Measurements from ENCODE around the gene RSF1.
"Not testable (repeated sequence)": the region's sequence is repeated elsewhere in the genome, so short reads cannot be mapped to it uniquely, and the experiment has no call there.

RSF1 gene

DNA sequence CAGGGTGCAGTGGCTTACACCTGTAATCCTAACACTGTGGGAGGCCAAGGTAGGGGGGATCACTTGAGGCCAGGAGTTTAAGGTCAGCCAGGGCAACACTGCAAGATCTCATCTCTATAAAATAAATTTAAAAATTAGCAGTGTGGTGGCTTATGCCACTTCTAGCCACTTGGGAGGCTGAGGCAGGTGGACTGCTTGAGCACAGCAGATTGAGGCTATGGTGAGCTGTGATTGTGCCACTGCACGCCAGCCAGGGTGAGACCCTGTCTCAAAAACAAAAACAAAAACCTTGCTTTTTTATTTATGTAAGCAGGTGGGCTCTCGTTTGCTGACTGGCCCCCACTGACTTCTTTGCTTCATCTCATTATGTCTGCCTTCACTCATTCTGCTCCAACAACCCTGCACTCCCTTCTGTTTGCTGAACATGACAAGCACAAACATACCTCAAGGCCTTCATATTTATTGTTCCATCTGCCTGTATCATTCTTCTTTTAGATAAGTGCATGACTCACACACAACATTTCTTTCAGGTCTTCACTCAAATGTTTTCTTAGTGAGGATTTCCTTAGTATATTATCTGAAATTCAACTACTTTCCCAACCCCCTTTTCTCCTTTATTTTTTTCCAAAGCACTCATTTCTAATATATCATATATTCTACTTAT is 150.5 kb downstream of the RSF1 start:
- FAIRE-seq = peak; percentile 82

DNA sequence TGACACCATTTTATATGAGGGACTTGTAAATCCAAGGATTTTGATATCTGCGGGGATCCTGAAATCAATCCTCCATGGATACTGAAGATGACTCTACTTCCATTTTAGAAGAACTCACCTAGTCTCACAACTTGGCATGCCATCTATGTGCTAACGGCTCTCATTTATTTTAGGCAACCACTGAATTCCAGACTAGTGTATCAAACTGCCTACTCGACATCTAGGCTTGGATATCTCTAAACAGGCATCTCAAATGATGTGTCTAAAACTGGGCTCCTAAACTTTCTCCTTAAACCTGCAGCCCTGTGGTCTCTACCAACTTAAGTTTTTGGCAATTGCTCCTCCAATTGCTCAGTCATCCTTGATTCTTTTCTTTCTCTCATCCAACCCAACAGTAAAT is 151.8 kb downstream of the RSF1 start:
- no peak for FAIRE-seq

DNA sequence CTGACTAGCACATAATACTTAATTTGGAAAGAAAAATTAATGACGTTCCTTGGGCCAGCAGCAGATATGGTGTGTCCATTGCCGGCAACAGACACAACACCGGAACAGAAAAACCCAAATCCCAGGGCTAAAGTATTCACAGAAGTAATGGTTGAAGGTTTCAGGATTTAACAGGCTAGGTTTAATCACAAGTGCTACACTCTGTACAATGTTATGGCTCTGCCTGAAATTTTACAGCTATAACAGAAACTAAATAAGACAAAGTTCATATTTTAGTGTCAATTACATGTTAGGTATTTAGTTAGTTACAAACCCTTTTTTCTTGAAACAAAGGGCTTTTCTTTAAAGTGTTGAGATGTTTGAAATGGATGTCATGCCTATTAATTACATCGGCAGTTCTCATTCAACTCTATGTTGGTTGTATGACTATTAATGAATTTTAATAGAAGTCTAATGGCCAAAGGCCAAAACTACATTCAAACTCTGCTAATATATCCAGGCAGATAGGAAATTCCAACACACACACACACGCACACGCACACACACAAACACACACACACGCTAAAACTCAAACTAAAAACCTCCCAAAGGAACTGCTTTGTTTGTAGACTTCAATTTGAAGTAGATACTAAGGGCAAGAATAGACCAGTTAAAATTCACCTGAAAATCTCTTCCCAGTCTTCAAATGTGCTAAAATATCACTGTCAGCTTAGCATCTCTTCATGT is 155.1 kb downstream of the RSF1 start:
- FAIRE-seq = no peak

DNA sequence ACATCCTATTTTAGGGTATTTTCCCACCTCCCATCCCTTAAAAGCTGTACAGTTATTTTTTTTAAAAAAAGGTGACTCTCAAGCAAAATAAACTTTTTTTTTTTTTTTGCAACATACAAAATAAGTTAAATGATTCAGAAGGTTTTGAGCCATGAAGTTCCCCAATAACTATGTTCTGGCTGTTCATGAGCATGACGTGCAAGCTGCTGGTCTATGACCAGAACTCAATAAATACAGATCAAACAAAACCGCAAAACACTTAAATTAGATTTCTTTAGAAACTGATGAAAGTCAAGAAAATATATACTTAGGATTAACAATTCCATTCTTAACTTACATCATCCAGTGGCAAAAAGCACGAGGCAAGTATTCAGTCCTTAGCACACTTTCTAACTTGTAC is 158.9 kb downstream of the RSF1 start:
- no peak for FAIRE-seq

DNA sequence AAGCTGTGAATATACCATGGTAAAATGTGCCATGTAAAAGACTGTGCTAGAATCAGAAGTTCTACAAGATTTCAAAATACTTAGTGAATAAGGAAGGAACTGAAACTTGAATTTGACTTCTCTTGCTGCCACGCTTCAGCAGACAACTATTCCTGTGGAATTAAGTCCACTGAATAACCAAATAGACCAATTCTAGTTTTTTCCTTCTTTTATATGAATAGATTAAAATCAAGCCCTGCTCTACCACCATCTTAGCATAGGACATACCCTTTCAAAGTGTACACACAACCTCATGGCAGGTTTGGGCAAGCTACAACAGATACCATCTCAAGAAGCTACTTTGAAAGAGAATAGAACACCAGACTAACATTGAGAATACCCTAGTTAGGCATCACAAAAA is 159.6 kb downstream of the RSF1 start:
- FAIRE-seq = no peak

DNA sequence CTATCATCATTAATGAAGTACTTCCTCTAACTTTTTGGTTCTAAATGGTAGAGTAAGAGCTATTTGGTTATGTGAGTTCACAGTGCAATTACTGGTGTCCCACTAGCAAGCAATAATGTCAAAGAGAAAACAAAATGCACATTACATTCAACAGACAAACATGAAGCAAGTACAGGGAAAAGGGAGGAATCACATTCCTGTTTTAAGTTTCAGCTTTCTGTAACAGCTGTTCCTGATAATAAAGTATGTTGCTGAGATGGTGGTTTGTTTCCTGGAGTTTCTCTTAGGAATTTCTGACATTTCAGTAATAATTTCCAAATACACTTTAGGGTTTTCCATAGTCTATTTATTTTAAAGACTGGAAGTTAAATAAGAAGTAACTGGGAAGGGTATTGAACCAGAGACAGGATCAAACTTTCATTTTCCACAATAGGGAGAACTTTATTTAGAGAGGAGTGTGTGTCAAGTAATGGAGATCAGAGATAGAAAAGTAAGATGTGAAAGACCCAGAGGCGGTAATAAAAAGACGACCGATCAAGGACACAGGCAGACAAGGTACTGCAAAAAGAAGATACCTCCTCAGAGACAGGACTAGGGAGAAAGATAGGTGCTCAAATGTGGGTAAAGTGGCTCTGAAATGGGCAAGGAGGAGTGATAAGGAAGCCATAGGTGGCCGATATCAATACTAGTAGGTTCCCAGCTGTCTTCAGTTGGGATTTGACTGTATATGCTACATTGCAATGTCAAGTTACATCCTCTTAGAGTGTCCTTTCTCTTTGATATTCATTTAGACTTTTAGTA is 162.1 kb downstream of the RSF1 start:
- FAIRE-seq = no peak

DNA sequence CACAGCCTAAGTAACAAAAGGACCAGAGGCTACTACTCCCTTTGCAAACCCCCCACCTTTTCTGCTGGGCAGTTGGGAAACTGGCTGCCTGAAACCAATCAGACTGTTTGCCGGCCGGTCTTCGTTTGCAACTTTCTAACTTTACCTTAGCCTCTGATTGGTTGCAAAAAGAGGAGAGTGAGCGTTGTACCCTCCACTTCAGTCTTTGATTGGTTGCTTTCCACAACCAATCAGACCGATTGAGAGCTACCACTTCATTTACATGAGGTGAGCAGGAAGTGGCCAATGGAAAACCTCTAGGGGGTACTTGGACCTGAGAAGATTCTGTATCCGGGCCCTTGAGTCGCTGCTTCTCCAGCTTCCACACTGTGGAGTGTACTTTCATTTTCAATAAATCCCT is 164.2 kb downstream of the RSF1 start:
- FAIRE-seq = no peak

DNA sequence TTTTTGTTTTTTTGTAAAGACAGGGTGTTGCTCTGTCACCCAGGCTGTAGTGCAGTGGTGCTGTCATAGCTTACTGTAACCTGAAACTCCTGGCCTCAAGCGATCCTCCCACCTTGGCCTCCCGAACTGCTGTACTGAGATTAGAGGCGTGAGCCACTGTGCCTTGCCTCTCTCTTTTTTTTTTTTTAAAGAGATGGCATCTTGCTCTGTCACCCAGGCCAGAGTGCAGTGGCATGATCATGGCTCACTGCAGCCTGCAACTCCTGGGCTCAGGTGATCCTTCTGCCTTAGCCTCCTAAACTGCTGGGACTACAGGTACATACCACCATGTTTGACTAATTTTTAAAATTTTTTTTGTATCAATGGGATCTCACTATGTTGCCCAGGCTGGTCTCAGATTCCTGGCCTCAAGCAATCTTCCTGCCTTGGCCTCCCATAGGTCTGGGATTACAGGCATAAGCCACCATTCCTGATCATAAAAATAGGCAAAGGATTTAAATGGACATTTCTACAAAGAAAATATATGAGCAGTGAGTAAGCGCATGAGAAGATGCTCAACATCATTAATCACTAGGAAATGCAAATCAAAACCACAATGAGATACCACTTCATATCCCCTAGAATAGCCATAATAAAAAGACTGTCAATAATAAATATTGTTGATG is 165.6 kb downstream of the RSF1 start:
- FAIRE-seq = no peak

DNA sequence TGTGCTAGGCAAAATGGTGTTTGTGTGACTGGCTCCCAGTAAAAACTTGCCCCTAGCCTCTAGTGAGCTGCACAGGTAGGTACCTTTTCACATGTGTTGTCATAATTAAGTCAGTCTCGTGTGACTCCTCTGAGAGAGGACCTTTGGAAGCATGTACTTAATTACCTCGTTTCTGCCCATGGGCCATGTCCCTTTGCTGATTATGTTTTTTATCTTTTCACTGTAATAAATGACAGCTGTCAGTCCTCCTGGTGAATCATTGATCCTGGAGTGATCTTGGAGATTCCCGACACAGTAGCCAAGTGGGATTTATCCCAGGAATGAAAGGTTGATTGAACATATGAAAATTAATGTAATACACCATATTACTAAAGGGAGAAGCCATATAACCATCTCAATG is 170.4 kb downstream of the RSF1 start:
- FAIRE-seq = no peak

DNA sequence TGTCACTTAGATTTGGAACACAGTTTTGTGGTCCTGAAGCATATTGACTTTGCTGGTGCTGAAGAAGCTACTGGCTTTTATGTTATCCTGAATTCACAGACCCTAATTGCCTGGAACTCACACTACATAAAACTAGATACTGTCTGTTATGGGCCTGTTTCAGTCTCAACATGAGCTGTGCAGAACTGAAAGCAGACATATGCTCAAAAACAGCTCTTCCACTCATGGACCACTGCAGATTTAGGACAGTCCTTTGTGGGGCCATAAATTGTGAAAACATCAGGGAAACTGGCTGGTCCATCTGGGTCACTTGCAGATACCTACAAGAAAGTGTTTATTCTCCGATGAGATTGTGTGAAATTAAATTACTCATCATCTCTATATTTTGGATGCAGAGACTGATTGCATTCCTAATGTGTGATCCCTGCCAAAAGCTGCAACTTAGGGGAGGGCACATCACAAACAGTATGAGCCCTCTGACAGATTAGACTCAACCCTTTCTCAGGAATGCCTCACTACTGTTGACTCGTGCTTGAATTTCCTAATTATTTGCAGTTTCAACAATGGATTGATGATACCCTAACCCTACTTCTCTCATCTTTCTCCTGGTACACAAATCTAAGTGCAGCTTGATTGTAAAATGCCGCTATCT is 172.7 kb downstream of the RSF1 start:
- no peak for FAIRE-seq

DNA sequence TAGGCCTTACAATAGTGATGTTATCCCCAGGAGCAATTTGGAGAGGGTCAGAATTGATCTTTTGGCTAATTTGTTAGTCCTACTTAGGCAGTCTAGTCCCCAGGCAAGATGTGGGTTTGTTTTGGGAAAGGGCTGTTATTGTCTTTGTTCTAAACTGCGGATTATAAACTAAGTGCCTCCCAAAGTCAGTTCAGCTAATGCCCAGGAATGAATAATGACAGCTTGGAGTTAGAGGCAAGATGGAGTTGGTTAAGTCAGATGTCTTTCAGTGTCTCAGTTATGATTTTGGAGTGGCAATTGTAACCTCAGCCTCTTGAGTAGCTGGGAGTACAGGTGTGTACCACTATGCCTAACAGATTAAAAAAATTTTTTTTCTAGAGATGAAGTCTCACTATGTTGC is 175.6 kb downstream of the RSF1 start:
- no peak for FAIRE-seq

DNA sequence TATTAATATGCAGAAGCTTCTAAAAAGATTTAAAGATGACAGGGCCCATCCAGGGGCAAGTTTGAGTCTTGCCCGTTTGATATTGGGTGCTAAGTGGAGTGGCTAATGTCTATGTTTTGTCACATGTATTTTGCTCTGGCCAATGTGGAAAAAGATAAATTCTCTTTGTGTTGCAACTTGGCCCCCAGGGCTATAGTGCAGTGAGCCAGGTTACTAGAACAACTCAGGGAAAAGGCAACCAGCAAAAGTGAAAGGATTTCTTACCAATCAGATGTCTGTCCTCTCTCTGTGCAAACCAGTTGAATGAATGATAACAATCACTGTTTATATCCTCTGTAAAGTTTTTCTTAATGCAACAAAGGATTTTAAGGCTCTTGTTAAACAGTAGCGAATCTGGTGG is 178.3 kb downstream of the RSF1 start:
- no peak for FAIRE-seq

DNA sequence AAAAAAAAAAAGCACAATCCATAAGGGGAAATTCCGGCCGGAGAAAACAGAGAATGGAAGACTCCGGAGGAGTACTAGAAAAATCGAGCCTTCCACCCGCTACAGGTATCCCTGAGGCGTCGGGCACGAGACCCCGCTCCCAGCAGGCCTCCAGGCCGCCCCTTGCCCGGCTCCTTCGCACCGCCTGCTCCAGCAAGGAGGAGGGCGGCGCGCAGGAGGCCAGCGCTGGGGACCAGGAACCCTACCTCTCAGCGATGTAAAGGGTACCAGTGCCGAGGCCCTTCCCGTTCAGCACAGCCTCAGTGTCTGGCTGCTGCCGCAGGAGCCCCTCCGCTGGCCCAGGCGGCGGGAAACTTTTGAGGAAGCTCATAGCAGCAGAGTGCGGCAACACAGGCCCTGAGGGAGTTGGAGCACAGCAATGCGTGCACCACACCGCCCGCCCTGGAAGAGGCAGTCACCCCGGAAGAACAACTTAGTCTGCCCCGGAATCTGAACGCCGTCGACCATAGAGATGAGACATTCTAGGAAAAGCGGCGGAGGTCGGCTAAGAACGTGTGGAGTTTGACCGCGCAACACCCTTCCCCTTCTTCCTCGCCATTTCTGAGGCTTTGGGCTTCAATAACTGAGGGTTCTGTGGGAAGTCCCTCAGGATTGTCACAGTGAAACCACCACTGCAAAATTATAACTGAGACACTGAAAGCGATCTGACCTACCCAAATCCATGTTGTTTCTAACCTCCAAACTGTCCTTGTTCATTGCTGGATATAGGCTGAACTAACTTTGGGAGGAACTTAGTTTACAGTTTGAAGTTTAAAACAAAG is 183.0 kb downstream of the RSF1 start, which contains the start of gene CLNS1A:
TSS of gene CLNS1A (minus strand) at position 450 of the 821 bp plus-strand sequence. CDS start at position 370, 80 bp downstream.
- FAIRE-seq = peak; percentile 72

DNA sequence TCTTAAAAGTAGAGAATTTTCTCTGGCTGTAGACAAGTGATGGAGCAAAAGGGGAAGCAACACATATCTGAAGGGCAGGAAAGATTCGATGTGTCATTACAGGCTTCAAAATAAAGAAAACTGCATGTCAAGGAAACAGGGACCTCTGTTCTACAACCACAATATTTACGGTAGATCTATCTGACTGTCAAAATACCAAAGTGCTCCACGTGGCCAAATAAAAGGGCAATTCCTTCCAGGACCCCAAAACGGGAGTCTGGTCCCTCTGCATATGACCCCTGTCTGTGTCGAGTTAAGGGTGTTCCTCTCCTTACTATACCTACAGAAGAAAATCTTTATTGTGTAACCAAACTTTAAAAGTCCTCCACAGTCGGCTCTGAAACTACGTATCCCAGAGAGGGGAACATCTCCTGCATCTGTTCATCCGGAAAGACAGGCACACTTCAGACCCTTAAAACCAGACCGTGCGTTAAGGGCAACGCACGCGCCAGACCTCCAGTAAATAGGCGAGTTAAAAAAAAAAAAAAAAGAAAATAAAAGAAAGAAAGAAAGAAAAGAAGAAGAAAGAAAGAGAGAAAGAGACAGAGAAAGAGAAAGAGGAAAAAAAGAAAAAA is 183.7 kb downstream of the RSF1 start:
- no peak for FAIRE-seq

DNA sequence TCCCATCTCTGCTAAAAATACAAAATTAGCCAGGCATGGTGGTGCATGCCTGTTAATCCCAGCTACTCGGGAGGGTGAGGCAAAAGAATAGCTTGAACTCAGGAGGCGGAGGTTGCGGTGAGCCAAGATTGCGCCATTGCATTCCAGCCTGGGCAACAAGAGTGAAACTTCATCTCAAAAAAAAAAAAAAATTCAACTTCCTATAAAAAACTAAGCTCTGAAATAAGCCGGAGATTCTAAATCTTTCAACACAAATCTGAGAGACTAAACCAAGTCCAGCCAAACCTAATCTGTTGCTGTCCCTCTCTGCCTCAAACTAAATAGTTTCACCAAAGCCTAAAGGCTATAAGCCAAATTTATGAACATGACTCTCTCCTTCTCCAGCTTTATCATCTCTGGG is 186.6 kb downstream of the RSF1 start:
- not testable (repeated sequence) for FAIRE-seq

DNA sequence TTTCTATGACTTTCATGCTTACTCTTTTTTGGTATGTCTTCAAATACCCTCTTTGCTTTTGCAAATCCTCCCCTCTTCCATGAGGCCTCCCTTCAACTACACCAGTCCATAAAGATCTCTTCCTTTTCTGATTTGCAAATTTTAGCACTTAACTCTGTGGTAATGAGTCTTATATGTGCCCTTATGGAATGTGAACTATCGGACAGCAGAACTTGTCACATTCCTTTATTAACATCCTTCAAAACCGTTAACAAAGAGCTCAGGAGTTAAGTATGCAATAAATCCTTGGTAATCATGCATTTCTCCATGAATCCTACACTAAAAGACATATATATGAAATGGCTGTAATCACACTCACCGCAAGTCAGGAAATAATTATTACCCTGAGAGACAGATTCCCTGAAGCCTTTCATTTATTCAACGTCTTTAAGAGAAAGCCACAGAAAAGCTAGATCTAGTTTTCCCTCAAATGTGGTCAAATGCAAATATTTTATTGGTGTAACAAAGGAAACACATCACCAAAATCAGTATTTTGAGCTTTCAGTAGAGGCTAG is 190.3 kb downstream of the RSF1 start:
- no peak for FAIRE-seq

DNA sequence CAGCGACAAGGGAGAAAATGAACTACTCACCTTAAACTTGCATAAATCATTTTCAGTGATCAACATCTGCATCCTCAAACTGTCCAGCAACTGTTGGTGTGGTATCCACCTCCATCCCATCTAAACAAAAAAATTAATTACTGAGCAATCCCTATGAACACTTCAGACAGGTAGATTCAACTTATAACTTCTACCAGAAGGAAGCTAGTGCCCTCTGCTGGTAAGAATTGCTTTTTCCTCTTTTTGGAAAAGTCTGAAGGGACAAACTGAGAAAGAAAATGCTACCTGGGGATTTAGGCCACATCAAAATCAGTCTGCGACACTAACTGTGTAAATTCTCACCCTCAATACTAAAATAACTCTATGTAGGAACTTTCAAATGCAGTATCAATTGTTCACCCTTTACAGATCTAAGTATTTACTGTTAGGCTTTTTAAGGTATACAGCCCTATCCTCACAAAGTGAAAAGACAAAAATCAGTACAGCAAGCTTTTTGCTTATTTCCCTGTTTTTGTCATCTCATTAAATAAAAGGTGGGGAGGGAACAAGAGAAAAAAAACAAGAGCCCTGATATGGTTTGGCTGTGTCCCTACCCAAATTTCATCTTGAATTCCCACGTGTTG is 200.8 kb downstream of the RSF1 start:
- FAIRE-seq = peak; percentile 94

DNA sequence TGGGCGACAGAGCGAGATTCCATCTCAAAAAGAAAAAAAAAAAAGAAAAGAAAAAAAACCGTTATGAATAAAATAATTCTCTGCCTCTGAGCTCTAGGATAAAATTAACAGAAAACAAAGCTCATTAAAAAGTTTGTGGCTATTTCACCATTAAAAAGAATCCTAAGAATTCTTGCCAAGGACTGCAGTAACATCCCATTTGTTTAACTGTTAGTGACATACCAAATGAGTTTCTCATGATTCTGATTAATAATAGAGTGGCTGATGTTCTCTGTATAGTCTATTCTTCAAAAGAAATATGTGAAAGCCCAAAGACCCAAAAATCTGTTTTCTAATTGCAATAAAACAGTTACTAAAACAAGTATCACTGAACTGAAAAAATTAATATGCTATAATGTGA is 202.6 kb downstream of the RSF1 start:
- no peak for FAIRE-seq

DNA sequence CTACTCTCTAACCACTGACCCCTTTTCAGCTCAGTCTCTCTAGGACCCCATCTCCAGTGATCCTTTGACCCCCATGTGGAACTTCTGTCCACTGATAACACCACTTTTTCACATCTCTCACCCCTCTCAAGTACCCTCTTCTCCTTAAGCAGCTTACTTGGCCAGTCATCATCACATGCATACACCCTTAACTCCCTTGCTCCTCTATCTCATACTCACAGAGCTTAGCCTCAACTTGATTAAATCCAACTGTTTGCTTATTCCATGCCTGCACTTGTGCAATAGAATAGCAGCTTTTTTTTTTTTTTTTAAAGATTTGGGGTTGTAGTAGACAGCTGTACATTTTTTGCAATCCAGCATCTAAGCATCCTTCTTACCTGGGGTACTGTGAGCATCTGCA is 208.6 kb downstream of the RSF1 start:
- no peak for FAIRE-seq

Data from islet of Langerhans (tissue), 1 donor.